SK-N-SH (cell line): Measurements from ENCODE around the gene ACSF3. TPM values are rescaled to one million over a fixed set of nuclear protein-coding genes. Genes with fewer than 3 reads are reported as not detected.

Experiments used
- CTCF ChIA-PET: fragments of 300-600, 350-600 bp; formaldehyde crosslinking; extraction: SDS; loops from one replicate; lab custom pipeline; 2021; lab: Yijun Ruan, JAX
- POLR2A ChIA-PET: fragments of 350-600 bp; sonication (Branson Sonifier 250); formaldehyde crosslinking; extraction: SDS; loops from one replicate; lab custom pipeline; 2020; ENCODE audit warnings: antibody characterized with exemption, inconsistent platforms; lab: Yijun Ruan, JAX
- DNase-seq: peaks from one replicate; pipeline ENCODE4 v3.0.0; 2012
- H2AFZ ChIP-seq: fragments of 200-600 bp; sonication (generic); 2 replicates; pipeline ENCODE4 v1.8.1; 2016; ENCODE audit warnings: antibody characterized with exemption, mild to moderate bottlenecking, low read depth
- H3F3A ChIP-seq: fragments of 200-600 bp; sonication (generic); replicated peaks from 2 replicates; pipeline ENCODE3; 2016; ENCODE audit warnings: antibody characterized with exemption, mild to moderate bottlenecking; ENCODE audit not compliant: insufficient read depth
- H3K27ac ChIP-seq, 2 experiments: fragments of 200-500 bp in 1 of 2; fragments of 200-600 bp in 1 of 2; sonication (Bioruptor generic) in 1 of 2; sonication (generic), shearing (Covaris generic) in 1 of 2; 2 replicates each; pipeline versions ENCODE4 v1.5.1 to v1.6.1; 2014 to 2016; ENCODE audit warnings: low read depth in 2 of 2, inconsistent platforms in 1 of 2, low read length in 1 of 2, mild to moderate bottlenecking in 1 of 2, mixed read lengths in 1 of 2
- H3K27me3 ChIP-seq: fragments of 200-600 bp; sonication (generic), shearing (Covaris generic); 2 replicates; pipeline ENCODE4 v1.6.1; 2016; ENCODE audit warnings: mixed run types; ENCODE audit not compliant: insufficient read depth
- H3K36me3 ChIP-seq, 2 experiments: fragments of 200-500 bp in 1 of 2; fragments of 200-600 bp in 1 of 2; sonication (Bioruptor generic) in 1 of 2; sonication (generic) in 1 of 2; replicated peaks in 1 of 2; 2 replicates each; pipeline versions ENCODE3 to v1.5.1; 2014 to 2016; ENCODE audit warnings: low read length in 1 of 2, mild to moderate bottlenecking in 1 of 2; ENCODE audit not compliant: insufficient read depth in 2 of 2, control insufficient read depth in 1 of 2
- H3K4me1 ChIP-seq, 2 experiments: fragments of 200-500 bp in 1 of 2; fragments of 200-600 bp in 1 of 2; sonication (Bioruptor generic) in 1 of 2; sonication (generic), shearing (Covaris generic) in 1 of 2; 2 replicates each; pipeline versions ENCODE4 v1.5.1 to v1.6.1; 2014 to 2016; ENCODE audit warnings: low read depth in 1 of 2, low read length in 1 of 2, mixed run types in 1 of 2; ENCODE audit not compliant: insufficient read depth in 2 of 2, control insufficient read depth in 1 of 2
- H3K4me2 ChIP-seq: fragments of 200-600 bp; sonication (generic), shearing (Covaris generic); 2 replicates; pipeline ENCODE4 v1.6.1; 2017; ENCODE audit warnings: mixed run types
- H3K4me3 ChIP-seq, 2 experiments: fragments of 200-500 bp in 1 of 2; fragments of 200-600 bp in 1 of 2; sonication (Bioruptor generic) in 1 of 2; sonication (generic), shearing (Covaris generic) in 1 of 2; 2 replicates each; pipeline versions ENCODE4 v1.5.1 to v1.8.1; 2014 to 2016; ENCODE audit warnings: low read depth in 2 of 2, inconsistent platforms in 1 of 2, low read length in 1 of 2, mild to moderate bottlenecking in 1 of 2, mixed read lengths in 1 of 2, moderate library complexity in 1 of 2
- H3K79me2 ChIP-seq: fragments of 200-600 bp; sonication (generic); 2 replicates; pipeline ENCODE4 v1.8.1; 2017; ENCODE audit warnings: mild to moderate bottlenecking; ENCODE audit not compliant: insufficient read depth
- H3K9ac ChIP-seq: fragments of 200-600 bp; sonication (generic); 2 replicates; pipeline ENCODE4 v1.6.1; 2017; ENCODE audit warnings: mixed run types
- H3K9me2 ChIP-seq: fragments of 200-600 bp; sonication (generic); 2 replicates; pipeline ENCODE4 v1.6.1; 2017; ENCODE audit warnings: mixed run types
- H3K9me3 ChIP-seq: fragments of 200-600 bp; sonication (generic); 2 replicates; pipeline ENCODE4 v1.6.1; 2017; ENCODE audit warnings: mixed run types, mild to moderate bottlenecking, moderate library complexity
- H4K20me1 ChIP-seq: fragments of 200-600 bp; sonication (generic); 2 replicates; pipeline ENCODE4 v1.6.1; 2017; ENCODE audit warnings: mild to moderate bottlenecking, mixed run types; ENCODE audit not compliant: insufficient read depth
- CHD2 ChIP-seq: fragments of 150-350 bp; IDR thresholded peaks from 2 replicates; pipeline ENCODE4 v1.6.1; 2018; ENCODE audit warnings: low read length; ENCODE audit not compliant: partially characterized antibody
- CTCF ChIP-seq: fragments of 200-600 bp; sonication (generic); IDR thresholded peaks from 2 replicates; pipeline ENCODE4 v1.6.1; 2017; ENCODE audit warnings: antibody characterized with exemption, mild to moderate bottlenecking, moderate library complexity
- ELF1 ChIP-seq: IDR thresholded peaks from 2 replicates; pipeline ENCODE4 v1.4.0; 2012
- EP300 ChIP-seq, 2 experiments: IDR thresholded peaks; 2 replicates each; pipeline versions ENCODE4 v1.4.0 to v1.6.1; 2012; ENCODE audit warnings: borderline replicate concordance in 1 of 2, low read depth in 1 of 2, low read length in 1 of 2
- EZH2phosphoT487 ChIP-seq: fragments of 200-600 bp; sonication (generic); IDR thresholded peaks from 2 replicates; pipeline ENCODE4 v1.6.1; 2017; ENCODE audit warnings: low read depth, mixed run types, mild to moderate bottlenecking, antibody characterized with exemption, moderate library complexity, borderline replicate concordance
- FOSL2 ChIP-seq: IDR thresholded peaks from 2 replicates; pipeline ENCODE4 v1.4.0; 2012; ENCODE audit warnings: low read depth, mild to moderate bottlenecking, moderate library complexity, borderline replicate concordance
- FOXJ3 ChIP-seq: sonication (generic); formaldehyde crosslinking; IDR thresholded peaks from 2 replicates; pipeline ENCODE4 v1.5.1; 2020; ENCODE audit warnings: mild to moderate bottlenecking, missing genetic modification reagents
- FOXM1 ChIP-seq: IDR thresholded peaks from 2 replicates; pipeline ENCODE4 v1.4.0; 2012; ENCODE audit warnings: low read depth, mild to moderate bottlenecking
- GATA2 ChIP-seq: sonication (generic); formaldehyde crosslinking; IDR thresholded peaks from 2 replicates; pipeline ENCODE4 v1.5.0; 2020; ENCODE audit warnings: mild to moderate bottlenecking, missing genetic modification reagents
- MXI1 ChIP-seq: IDR thresholded peaks from 2 replicates; pipeline ENCODE4 v1.6.1; 2012; ENCODE audit warnings: mild to moderate bottlenecking, low read depth, low read length, improper control_type of control experiment
- RAD21 ChIP-seq: IDR thresholded peaks from 2 replicates; pipeline ENCODE4 v1.6.1; 2012; ENCODE audit warnings: mild to moderate bottlenecking, low read length
- RCOR1 ChIP-seq: fragments of 150-350 bp; IDR thresholded peaks from 2 replicates; pipeline ENCODE4 v1.6.1; 2017; ENCODE audit warnings: antibody characterized with exemption, low read length
- RXRA ChIP-seq: IDR thresholded peaks from 2 replicates; pipeline ENCODE4 v1.4.0; 2012; ENCODE audit warnings: low read depth, mild to moderate bottlenecking, borderline replicate concordance
- SIN3A ChIP-seq: IDR thresholded peaks from 2 replicates; pipeline ENCODE4 v1.6.1; 2012; ENCODE audit warnings: low read depth, mild to moderate bottlenecking, low read length, moderate library complexity, borderline replicate concordance
- SMC3 ChIP-seq: IDR thresholded peaks from 2 replicates; pipeline ENCODE4 v1.6.1; 2012; ENCODE audit warnings: low read depth, low read length, improper control_type of control experiment
- USF1 ChIP-seq: IDR thresholded peaks from 2 replicates; pipeline ENCODE4 v1.4.0; 2012; ENCODE audit warnings: low read depth, borderline replicate concordance
- WGBS: methylation state at CpG from one replicate; pipeline ENCODE4 v1.1.6; 2017; ENCODE audit warnings: low lambda C conversion rate; 5-methylcytosine and 5-hydroxymethylcytosine counted together
- polyA plus RNA-seq, 3 experiments: library from polyadenylated mRNA; depleted of rRNA; stranded (reverse); fragments of >200 nt; gene quantifications; 2 replicates each; pipeline ENCODE4 v1.2.3, GENCODE V29; 2012
- TF ChIP-seq, protein P1 (sequence below): fragments of 150-350 bp; IDR thresholded peaks from 2 replicates; pipeline ENCODE4 v1.6.1; 2016; ENCODE audit warnings: mild to moderate bottlenecking, low read depth, low read length
- TF ChIP-seq, protein P2 (sequence below): IDR thresholded peaks from 2 replicates; pipeline ENCODE4 v1.6.1; 2012; ENCODE audit warnings: mild to moderate bottlenecking, low read depth, low read length, moderate library complexity
- TF ChIP-seq, protein P3 (sequence below): fragments of 150-350 bp; IDR thresholded peaks from 2 replicates; pipeline ENCODE4 v1.6.1; 2017; ENCODE audit warnings: antibody characterized with exemption, low read length, low read depth, borderline replicate concordance
- TF ChIP-seq, protein P4 (sequence below): IDR thresholded peaks from 2 replicates; pipeline ENCODE4; 2012

The ACSF3 gene
- polyA plus RNA-seq, 1 of the 3 experiments (the other 2 are of a cell fraction) = 18.8 TPM

GRCh38 chr16:89167425-89167941 lies 73.8 kb downstream of the ACSF3 start:
- peak; percentile 96 for DNase-seq
- peaks cover 21% of the 10 kb centered on the region; the same call in 1 of the 2 replicates for H3K27me3 ChIP-seq
- WGBS = 0% methylated on average over 3 of the region's 18 CpGs
- no peak overlapping the region for H3K9ac ChIP-seq
- no peaks in the 10 kb centered on the region for H3K9me2 ChIP-seq
- POLR2A ChIA-PET = no interaction called here
- no peak overlapping the region for H3K27ac ChIP-seq
- no peaks in the 10 kb centered on the region for H3K79me2 ChIP-seq
- peak overlapping the region; percentile 4; the same call in 1 of the 2 replicates for H2AFZ ChIP-seq
- CTCF ChIA-PET = interaction anchor here (0.6 to 6.5 kb wide), 61 partner anchors 9 to 466 kb away, joined by 3 to 82 read pairs (median 4); partner anchors contain the start of genes APRT, GALNS, SLC22A31 and TRAPPC2L
- H3K9me3 ChIP-seq = no peaks in the 10 kb centered on the region
- H3K4me1 ChIP-seq = peaks cover 0 to 27% of the 10 kb centered on the region in 2 experiments; a peak in 1 of 4 replicates
- 0 out of 2 replicates have a peak, but pooled peaks cover 7% of the 10 kb centered on the region for H4K20me1 ChIP-seq
- peak overlapping the region; percentile 35; the same call in 1 of the 2 replicates for H3K4me2 ChIP-seq
- H3K36me3 ChIP-seq = no peaks in the 10 kb centered on the region
- no peak for TF ChIP-seq FOSL2
- TF ChIP-seq, protein P1, sequence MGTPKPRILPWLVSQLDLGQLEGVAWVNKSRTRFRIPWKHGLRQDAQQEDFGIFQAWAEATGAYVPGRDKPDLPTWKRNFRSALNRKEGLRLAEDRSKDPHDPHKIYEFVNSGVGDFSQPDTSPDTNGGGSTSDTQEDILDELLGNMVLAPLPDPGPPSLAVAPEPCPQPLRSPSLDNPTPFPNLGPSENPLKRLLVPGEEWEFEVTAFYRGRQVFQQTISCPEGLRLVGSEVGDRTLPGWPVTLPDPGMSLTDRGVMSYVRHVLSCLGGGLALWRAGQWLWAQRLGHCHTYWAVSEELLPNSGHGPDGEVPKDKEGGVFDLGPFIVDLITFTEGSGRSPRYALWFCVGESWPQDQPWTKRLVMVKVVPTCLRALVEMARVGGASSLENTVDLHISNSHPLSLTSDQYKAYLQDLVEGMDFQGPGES = no peak
- no peak for TF ChIP-seq USF1
- TF ChIP-seq GATA2 (CRISPR knock-in tag) = no peak
- peak; percentile 97 for TF ChIP-seq RAD21
- TF ChIP-seq, protein P2, sequence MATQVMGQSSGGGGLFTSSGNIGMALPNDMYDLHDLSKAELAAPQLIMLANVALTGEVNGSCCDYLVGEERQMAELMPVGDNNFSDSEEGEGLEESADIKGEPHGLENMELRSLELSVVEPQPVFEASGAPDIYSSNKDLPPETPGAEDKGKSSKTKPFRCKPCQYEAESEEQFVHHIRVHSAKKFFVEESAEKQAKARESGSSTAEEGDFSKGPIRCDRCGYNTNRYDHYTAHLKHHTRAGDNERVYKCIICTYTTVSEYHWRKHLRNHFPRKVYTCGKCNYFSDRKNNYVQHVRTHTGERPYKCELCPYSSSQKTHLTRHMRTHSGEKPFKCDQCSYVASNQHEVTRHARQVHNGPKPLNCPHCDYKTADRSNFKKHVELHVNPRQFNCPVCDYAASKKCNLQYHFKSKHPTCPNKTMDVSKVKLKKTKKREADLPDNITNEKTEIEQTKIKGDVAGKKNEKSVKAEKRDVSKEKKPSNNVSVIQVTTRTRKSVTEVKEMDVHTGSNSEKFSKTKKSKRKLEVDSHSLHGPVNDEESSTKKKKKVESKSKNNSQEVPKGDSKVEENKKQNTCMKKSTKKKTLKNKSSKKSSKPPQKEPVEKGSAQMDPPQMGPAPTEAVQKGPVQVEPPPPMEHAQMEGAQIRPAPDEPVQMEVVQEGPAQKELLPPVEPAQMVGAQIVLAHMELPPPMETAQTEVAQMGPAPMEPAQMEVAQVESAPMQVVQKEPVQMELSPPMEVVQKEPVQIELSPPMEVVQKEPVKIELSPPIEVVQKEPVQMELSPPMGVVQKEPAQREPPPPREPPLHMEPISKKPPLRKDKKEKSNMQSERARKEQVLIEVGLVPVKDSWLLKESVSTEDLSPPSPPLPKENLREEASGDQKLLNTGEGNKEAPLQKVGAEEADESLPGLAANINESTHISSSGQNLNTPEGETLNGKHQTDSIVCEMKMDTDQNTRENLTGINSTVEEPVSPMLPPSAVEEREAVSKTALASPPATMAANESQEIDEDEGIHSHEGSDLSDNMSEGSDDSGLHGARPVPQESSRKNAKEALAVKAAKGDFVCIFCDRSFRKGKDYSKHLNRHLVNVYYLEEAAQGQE = no peak
- TF ChIP-seq EZH2phosphoT487 = no peak
- no peak for TF ChIP-seq SIN3A
- no peak for TF ChIP-seq MXI1
- TF ChIP-seq, protein P3, sequence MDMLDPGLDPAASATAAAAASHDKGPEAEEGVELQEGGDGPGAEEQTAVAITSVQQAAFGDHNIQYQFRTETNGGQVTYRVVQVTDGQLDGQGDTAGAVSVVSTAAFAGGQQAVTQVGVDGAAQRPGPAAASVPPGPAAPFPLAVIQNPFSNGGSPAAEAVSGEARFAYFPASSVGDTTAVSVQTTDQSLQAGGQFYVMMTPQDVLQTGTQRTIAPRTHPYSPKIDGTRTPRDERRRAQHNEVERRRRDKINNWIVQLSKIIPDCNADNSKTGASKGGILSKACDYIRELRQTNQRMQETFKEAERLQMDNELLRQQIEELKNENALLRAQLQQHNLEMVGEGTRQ = no peak
- TF ChIP-seq, protein P4, sequence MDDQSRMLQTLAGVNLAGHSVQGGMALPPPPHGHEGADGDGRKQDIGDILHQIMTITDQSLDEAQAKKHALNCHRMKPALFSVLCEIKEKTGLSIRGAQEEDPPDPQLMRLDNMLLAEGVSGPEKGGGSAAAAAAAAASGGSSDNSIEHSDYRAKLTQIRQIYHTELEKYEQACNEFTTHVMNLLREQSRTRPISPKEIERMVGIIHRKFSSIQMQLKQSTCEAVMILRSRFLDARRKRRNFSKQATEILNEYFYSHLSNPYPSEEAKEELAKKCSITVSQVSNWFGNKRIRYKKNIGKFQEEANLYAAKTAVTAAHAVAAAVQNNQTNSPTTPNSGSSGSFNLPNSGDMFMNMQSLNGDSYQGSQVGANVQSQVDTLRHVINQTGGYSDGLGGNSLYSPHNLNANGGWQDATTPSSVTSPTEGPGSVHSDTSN = no peak
- TF ChIP-seq EP300 (IDR thresholded peaks at IDR 0.05; ENCODE audit: borderline replicate concordance in 1 of 2, low read depth in 1 of 2, low read length in 1 of 2) = 0 out of 4 replicates have a peak, but pooled peaks of 1 of the 2 experiments have one; percentile 26
- TF ChIP-seq ELF1 = no peak
- peak; percentile 79 for TF ChIP-seq CTCF
- no peak for TF ChIP-seq RXRA
- TF ChIP-seq FOXM1 = no peak
- peak; percentile 97 for TF ChIP-seq CHD2
- TF ChIP-seq SMC3 = peak; percentile 88
- 0 out of 2 replicates have a peak, but pooled peaks have one; percentile 9 for TF ChIP-seq RCOR1
- TF ChIP-seq FOXJ3 (CRISPR knock-in tag) = no peak
- no peaks in the 10 kb centered on the region for H3F3A ChIP-seq
- H3K4me3 ChIP-seq = peak overlapping the region in 1 of 2 experiments; percentile 32; a peak in 1 of 4 replicates
